ENCODE measurements around the gene ATG4B. TPM values are rescaled to one million over a fixed set of nuclear protein-coding genes. Genes with fewer than 3 reads are reported as not detected.

The ATG4B gene
- total RNA-seq, 1 donor from 2014 or later = 124 TPM

GRCh38 chr2:241601841-241602240, 35.7 kb upstream of the ATG4B start:
- no peak overlapping the region for H3K4me3 Mint-ChIP-seq (ENCODE audit: unreplicated experiment)
- TF ChIP-seq CTCF (IDR thresholded peaks at IDR 0.05; ENCODE audit: unreplicated experiment) = no peak
- peaks cover 25% of the 10 kb centered on the region for H3K36me3 Mint-ChIP-seq (ENCODE audit: low read depth, unreplicated experiment)

GRCh38 chr2:241602720-241603119, 34.8 kb upstream of the ATG4B start:
- Mint-ChIP-seq H3K4me1 (ENCODE audit: unreplicated experiment) (no peaks in the 10 kb centered on the region), H3K27ac (ENCODE audit: unreplicated experiment) (no peak overlapping the region), H3K9me3 (ENCODE audit: unreplicated experiment) (no peaks in the 10 kb centered on the region), H3K27me3 (ENCODE audit: unreplicated experiment) (peaks cover 5% of the 10 kb centered on the region), H3K4me3 (ENCODE audit: unreplicated experiment) (no peak overlapping the region), H3K36me3 (ENCODE audit: low read depth, unreplicated experiment) (peaks cover 25% of the 10 kb centered on the region)
- no peak for DNase-seq (ENCODE audit: low spot score)
- TF ChIP-seq CTCF (IDR thresholded peaks at IDR 0.05; ENCODE audit: unreplicated experiment) = no peak

More at GRCh38 chr2:241601841-241602240, 35.7 kb upstream of the ATG4B start:
- H3K27ac Mint-ChIP-seq (ENCODE audit: unreplicated experiment) = no peak overlapping the region
- H3K9me3 Mint-ChIP-seq (ENCODE audit: unreplicated experiment) = no peaks in the 10 kb centered on the region
- DNase-seq (ENCODE audit: low spot score) = no peak
- H3K27me3 Mint-ChIP-seq (ENCODE audit: unreplicated experiment) = peaks cover 6% of the 10 kb centered on the region
- no peaks in the 10 kb centered on the region for H3K4me1 Mint-ChIP-seq (ENCODE audit: unreplicated experiment)

GRCh38 chr2:241603686-241604085, 33.8 kb upstream of the ATG4B start:
- no peaks in the 10 kb centered on the region for H3K9me3 Mint-ChIP-seq (ENCODE audit: unreplicated experiment)
- no peak for TF ChIP-seq CTCF (IDR thresholded peaks at IDR 0.05; ENCODE audit: unreplicated experiment)
- peaks cover 8% of the 10 kb centered on the region for H3K27me3 Mint-ChIP-seq (ENCODE audit: unreplicated experiment)
- H3K36me3 Mint-ChIP-seq (ENCODE audit: low read depth, unreplicated experiment) = peaks cover 33% of the 10 kb centered on the region
- no peak overlapping the region for H3K27ac Mint-ChIP-seq (ENCODE audit: unreplicated experiment)
- peak overlapping the region; percentile 78 for H3K4me3 Mint-ChIP-seq (ENCODE audit: unreplicated experiment)
- peaks cover under 1% of the 10 kb centered on the region for H3K4me1 Mint-ChIP-seq (ENCODE audit: unreplicated experiment)
- no peak for DNase-seq (ENCODE audit: low spot score)

GRCh38 chr2:241606186-241606585, 31.3 kb upstream of the ATG4B start:
- Mint-ChIP-seq H3K27ac (ENCODE audit: unreplicated experiment) (no peak overlapping the region), H3K36me3 (ENCODE audit: low read depth, unreplicated experiment) (peaks cover 27% of the 10 kb centered on the region), H3K9me3 (ENCODE audit: unreplicated experiment) (no peaks in the 10 kb centered on the region), H3K4me1 (ENCODE audit: unreplicated experiment) (peaks cover 7% of the 10 kb centered on the region), H3K27me3 (ENCODE audit: unreplicated experiment) (peaks cover 8% of the 10 kb centered on the region), H3K4me3 (ENCODE audit: unreplicated experiment) (no peak overlapping the region)
- no peak for TF ChIP-seq CTCF (IDR thresholded peaks at IDR 0.05; ENCODE audit: unreplicated experiment)
- no peak for DNase-seq (ENCODE audit: low spot score)

- Mint-ChIP-seq H3K27ac (ENCODE audit: unreplicated experiment) (no peak overlapping the region), H3K4me3 (ENCODE audit: unreplicated experiment) (no peak overlapping the region), H3K27me3 (ENCODE audit: unreplicated experiment) (peaks cover 6% of the 10 kb centered on the region), H3K9me3 (ENCODE audit: unreplicated experiment) (no peaks in the 10 kb centered on the region), H3K4me1 (ENCODE audit: unreplicated experiment) (peaks cover 7% of the 10 kb centered on the region), H3K36me3 (ENCODE audit: low read depth, unreplicated experiment) (peaks cover 22% of the 10 kb centered on the region)
- TF ChIP-seq CTCF (IDR thresholded peaks at IDR 0.05; ENCODE audit: unreplicated experiment) = no peak
- no peak for DNase-seq (ENCODE audit: low spot score)
Observed at GRCh38 chr2:241607162-241607885, 30.2 kb upstream of the ATG4B start.

All from endothelial cell (in vitro differentiated cells).